Spleen (tissue), 11 donors: Measurements from ENCODE around the gene AMHR2. TPM values are rescaled to one million over a fixed set of nuclear protein-coding genes. Genes with fewer than 3 reads are reported as not detected.
A peak's percentile ranks its signal among the peaks of the same experiment; 100 is the strongest.

ENCODE experiments used
- DNase-seq: peaks from one replicate; pipeline ENCODE4 v3.0.0-alpha.2; 2020
- H3K27ac ChIP-seq, 8 donors: fragments of 200-600 bp; sonication (generic) in 7 of 8; 1 replicate in 4 of 8; 2 replicates in 4 of 8; pipeline versions ENCODE4 v1.5.0 to v1.8.0; 2016 to 2021; ENCODE audit warnings: inconsistent platforms in 4 of 8, mild to moderate bottlenecking in 4 of 8, moderate library complexity in 1 of 8
- H3K27me3 ChIP-seq, 7 donors: fragments of 200-600 bp; sonication (generic) in 6 of 7; replicated peaks in 1 of 7; 1 replicate in 4 of 7; 2 replicates in 3 of 7; pipeline versions ENCODE4 v1.5.0 to v1.8.0; 2016 to 2021; ENCODE audit warnings: inconsistent platforms in 3 of 7, mild to moderate bottlenecking in 1 of 7
- H3K36me3 ChIP-seq, 6 donors: fragments of 200-600 bp; sonication (generic) in 5 of 6; 1 replicate in 4 of 6; 2 replicates in 2 of 6; pipeline versions ENCODE4 v1.5.0 to v1.8.0; 2016 to 2021; ENCODE audit warnings: inconsistent platforms in 2 of 6
- H3K4me1 ChIP-seq, 6 donors: fragments of 200-600 bp; sonication (generic) in 5 of 6; 1 replicate in 3 of 6; 2 replicates in 3 of 6; pipeline versions ENCODE4 v1.5.0 to v1.8.0; 2016 to 2021; ENCODE audit warnings: inconsistent platforms in 3 of 6
- H3K4me3 ChIP-seq, 8 donors: fragments of 200-600 bp; sonication (generic) in 7 of 8; 1 replicate in 4 of 8; 2 replicates in 4 of 8; pipeline versions ENCODE4 v1.5.0 to v1.8.0; 2016 to 2021; ENCODE audit warnings: inconsistent platforms in 4 of 8, mild to moderate bottlenecking in 4 of 8, moderate library complexity in 2 of 8
- H3K9me3 ChIP-seq, 8 donors: fragments of 200-600 bp; sonication (generic) in 7 of 8; 1 replicate in 4 of 8; 2 replicates in 4 of 8; pipeline versions ENCODE4 v1.5.0 to v1.8.0; 2016 to 2021; ENCODE audit warnings: inconsistent platforms in 4 of 8
- CTCF ChIP-seq, 11 experiments: fragments of 200-600 bp in 7 of 11; fragments of 450-650 bp in 4 of 11; sonication (generic) in 4 of 11; IDR thresholded peaks in 8 of 11; conservative IDR thresholded peaks in 3 of 11; 1 replicate in 7 of 11; 2 replicates in 4 of 11; pipeline versions ENCODE4 v1.4.0 to v1.8.0; 2016 to 2021; ENCODE audit warnings: antibody characterized with exemption in 11 of 11, inconsistent platforms in 4 of 11, mild to moderate bottlenecking in 1 of 11
- POLR2A ChIP-seq, 3 donors: fragments of 450-650 bp; IDR thresholded peaks; one replicate each; pipeline ENCODE4 v1.5.1; 2017; ENCODE audit warnings: antibody characterized with exemption in 3 of 3, mild to moderate bottlenecking in 1 of 3
- POLR2AphosphoS5 ChIP-seq, 3 donors: sonication (generic); formaldehyde crosslinking; IDR thresholded peaks; one replicate each; pipeline ENCODE4 v1.5.1; 2017; ENCODE audit warnings: antibody characterized with exemption in 3 of 3
- WGBS, 5 donors: extraction: QIAGEN DNeasy Blood & Tissue Kit in 3 of 5; methylation state at CpG; one replicate each; pipeline versions ENCODE4 v1.1.5 to v1.1.7; 2013 to 2018; 5-methylcytosine and 5-hydroxymethylcytosine counted together
- intact Hi-C: fragments of 100-400 bp; cut with DNase I; formaldehyde crosslinking; loops from one replicate; pipeline ENCODE4 v1.15.0; 2023; ENCODE audit warnings: low total_unique reads
- polyA plus RNA-seq, 3 donors: library from polyadenylated mRNA; stranded (reverse); fragments of 200-250 nt; gene quantifications; one replicate each; pipeline ENCODE4 v1.2.1, GENCODE V29; 2013
- total RNA-seq, 7 donors: library from RNA; depleted of rRNA in 3 of 7; stranded (reverse); fragments of >200 nt in 3 of 7; fragmentation: NEBNext Ultra II Directional in 4 of 7; extraction: Animal tissue kit (Norgen Biotek cat#: 25700) in 4 of 7; gene quantifications; one replicate each; pipeline versions ENCODE4 v1.1.0 to v1.2.1, GENCODE V29; 2016 to 2021
- donor health status: healthy with polysubstance abuse.
- donor health status: DM: no; HTN: no; CAD: no; lungs with moderate emphysema.
- donor health status: DM: no; HTN: no; CAD: no.
- donor health status: Bipolar disorder and iron deficiency.
- donor health status: healthy.
- donor health status: DM: no; HTN: no; CAD: no.
- donor health status: DM: yes; HTN: yes; CAD: no.

Gene AMHR2
- total and polyA plus RNA-seq, 10 donors, result 1.2 to 20.6 (median 7.9) TPM

DNA sequence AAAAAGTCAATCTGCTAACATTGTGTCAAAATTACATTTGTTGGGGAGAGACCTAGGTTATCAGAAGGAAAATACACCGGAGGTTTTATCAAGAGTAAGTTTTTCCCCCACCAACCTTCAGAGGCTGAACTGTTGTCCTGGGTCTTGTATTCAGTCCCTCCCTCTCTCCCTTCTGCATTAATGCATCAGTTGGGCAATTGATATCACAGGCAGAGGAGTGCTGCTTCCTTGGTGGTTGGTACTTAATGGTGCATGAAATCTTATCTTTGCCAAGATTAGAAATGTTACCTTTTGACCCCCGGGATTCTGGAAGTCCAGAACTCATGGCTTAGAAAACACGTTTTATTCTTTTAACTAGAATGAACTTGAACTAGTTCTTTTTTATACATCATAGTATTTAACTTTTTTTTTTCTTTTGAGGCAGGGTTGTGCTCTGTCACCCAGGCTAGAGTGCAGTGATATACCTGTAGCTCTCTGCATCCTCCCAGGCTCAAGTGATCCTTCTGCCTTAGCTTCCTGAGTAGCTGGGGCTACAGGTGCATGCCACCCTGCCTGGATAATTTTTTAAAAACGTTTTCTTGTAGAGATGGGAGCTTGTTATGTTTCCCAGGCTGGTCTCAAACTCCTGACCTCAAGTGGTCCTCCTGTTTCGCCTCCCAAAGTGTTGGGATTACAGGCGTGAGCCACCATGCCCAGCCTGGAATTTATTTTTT lies 33.2 kb downstream of the AMHR2 start:
- DNase-seq, result no peak
- peaks cover 25 to 79% (median 45%) of the 10 kb centered on the region in 6 donors for H3K4me1 ChIP-seq
- no peak overlapping the region for H3K27ac ChIP-seq
- H3K27me3 ChIP-seq, result no peaks in the 10 kb centered on the region
- no peak overlapping the region for H3K4me3 ChIP-seq
- no peaks in the 10 kb centered on the region for H3K9me3 ChIP-seq
- TF ChIP-seq CTCF (IDR thresholded peaks at IDR 0.05 in 8 of 11, conservative IDR thresholded peaks at IDR 0.05 in 3 of 11) (no peak), POLR2A (IDR thresholded peaks at IDR 0.05) (no peak), POLR2AphosphoS5 (IDR thresholded peaks at IDR 0.05) (no peak)
- 78 to 88% (median 84%) methylated on average over 6 of the region's 6 CpGs for WGBS, 5 donors
- intact Hi-C loops, result loop anchor here (10.0 kb wide), 1 partner anchor 48 kb away; the partner anchor contains the start of genes NPFF and TARBP2
- H3K36me3 ChIP-seq, result peaks cover 15 to 86% (median 76%) of the 10 kb centered on the region in 6 donors

GRCh38 chr12:53459097-53459496 lies 35.4 kb downstream of the AMHR2 start:
- Histone ChIP-seq H3K27ac (no peak overlapping the region), H3K9me3 (no peaks in the 10 kb centered on the region), H3K4me3 (no peak overlapping the region), H3K36me3 (peaks cover 15 to 100% (median 99%) of the 10 kb centered on the region in 6 donors), H3K4me1 (peaks cover 16 to 87% (median 43%) of the 10 kb centered on the region in 6 donors), H3K27me3 (no peaks in the 10 kb centered on the region)
- intact Hi-C loops, result loop anchor here (10.0 kb wide), 1 partner anchor 46 kb away; the partner anchor contains the start of genes NPFF and TARBP2
- no peak for DNase-seq
- WGBS, 5 donors, result 80 to 85% (median 82%) methylated on average over 4 of the region's 4 CpGs
- TF ChIP-seq POLR2A (IDR thresholded peaks at IDR 0.05) (no peak), CTCF (IDR thresholded peaks at IDR 0.05 in 8 of 11, conservative IDR thresholded peaks at IDR 0.05 in 3 of 11) (no peak), POLR2AphosphoS5 (IDR thresholded peaks at IDR 0.05) (no peak)

DNA sequence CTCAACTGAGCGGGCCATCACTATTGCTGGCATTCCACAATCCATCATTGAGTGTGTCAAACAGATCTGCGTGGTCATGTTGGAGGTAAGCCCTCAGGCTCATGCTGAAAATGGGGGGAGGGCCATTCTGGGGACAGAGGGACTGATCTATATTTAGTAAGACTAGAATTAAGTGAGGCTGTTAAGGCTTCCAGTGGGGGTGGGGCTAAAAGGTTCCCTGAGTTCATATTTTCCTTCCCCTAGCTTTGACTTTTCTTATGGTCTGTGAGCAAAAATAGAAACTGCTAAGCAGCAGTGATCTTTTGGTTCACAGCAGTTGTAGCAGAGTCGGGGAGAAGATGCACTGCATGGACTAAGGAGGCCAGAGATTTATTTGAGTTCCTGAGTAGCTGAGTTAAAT lies 37.4 kb downstream of the AMHR2 start:
- peaks cover 10 to 100% (median 100%) of the 10 kb centered on the region in 6 donors for H3K36me3 ChIP-seq
- H3K4me3 ChIP-seq, result no peak overlapping the region
- WGBS, 5 donors, result 80 to 90% (median 85%) methylated on average over 3 of the region's 3 CpGs
- no peaks in the 10 kb centered on the region for H3K9me3 ChIP-seq
- intact Hi-C loops, result no loop called here
- peaks cover 3 to 87% (median 37%) of the 10 kb centered on the region in 6 donors for H3K4me1 ChIP-seq
- DNase-seq, result no peak
- H3K27ac ChIP-seq, result no peak overlapping the region
- no peak for TF ChIP-seq POLR2A (IDR thresholded peaks at IDR 0.05)
- no peaks in the 10 kb centered on the region for H3K27me3 ChIP-seq

DNA sequence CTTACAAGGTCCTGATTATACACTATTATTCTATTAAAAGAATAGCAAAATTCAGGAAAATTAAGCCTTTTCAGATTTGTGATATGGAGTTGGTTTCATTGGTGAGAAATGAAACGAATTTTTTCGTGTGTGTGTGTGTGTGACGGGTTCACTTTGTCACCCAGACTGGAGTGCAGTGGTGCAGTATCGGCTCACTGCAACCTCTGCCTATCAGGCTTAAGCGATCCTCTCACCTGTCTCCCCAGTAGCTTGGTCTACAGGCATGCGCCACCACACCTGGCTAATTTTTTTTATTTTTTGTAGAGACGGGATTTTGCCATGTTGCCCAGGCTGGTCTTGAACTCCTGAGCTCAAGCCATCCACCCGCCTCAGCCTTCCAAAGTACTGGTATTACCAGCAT lies 37.9 kb downstream of the AMHR2 start:
- Histone ChIP-seq H3K4me3 (no peak overlapping the region), H3K4me1 (peaks cover 3 to 87% (median 35%) of the 10 kb centered on the region in 6 donors), H3K27ac (no peak overlapping the region), H3K27me3 (no peaks in the 10 kb centered on the region), H3K9me3 (no peaks in the 10 kb centered on the region), H3K36me3 (peaks cover 7 to 100% (median 100%) of the 10 kb centered on the region in 6 donors)
- intact Hi-C loops, result no loop called here
- no peak for DNase-seq
- TF ChIP-seq CTCF (IDR thresholded peaks at IDR 0.05 in 8 of 11, conservative IDR thresholded peaks at IDR 0.05 in 3 of 11) (no peak), POLR2AphosphoS5 (IDR thresholded peaks at IDR 0.05) (peak in 1 of 3 donors; percentile 30)
- 89 to 90% (median 90%) methylated on average over 8 of the region's 8 CpGs for WGBS, 5 donors
